ENCODE measurements around the gene C1GALT1.

DNA sequence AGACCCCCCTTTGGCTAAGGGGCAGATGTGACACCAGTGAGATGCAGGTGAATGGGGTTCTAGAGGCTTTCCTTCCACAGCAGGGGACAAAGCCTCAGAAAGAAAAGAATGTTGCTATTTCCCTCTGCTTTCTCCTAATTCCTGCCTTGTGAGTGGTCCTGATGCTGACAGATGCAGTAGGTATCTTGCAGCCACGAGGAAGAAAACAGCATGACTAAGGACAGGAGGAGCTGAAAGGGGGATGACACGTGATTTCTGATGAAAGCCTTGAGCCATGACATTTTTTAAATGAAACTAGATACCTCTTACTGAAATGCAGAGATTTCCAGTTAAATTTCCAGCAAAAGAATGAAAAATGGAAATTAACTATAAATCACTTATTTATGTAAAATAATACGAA, 92.4 kb downstream of the C1GALT1 start:
- TF ChIP-seq, protein P1, sequence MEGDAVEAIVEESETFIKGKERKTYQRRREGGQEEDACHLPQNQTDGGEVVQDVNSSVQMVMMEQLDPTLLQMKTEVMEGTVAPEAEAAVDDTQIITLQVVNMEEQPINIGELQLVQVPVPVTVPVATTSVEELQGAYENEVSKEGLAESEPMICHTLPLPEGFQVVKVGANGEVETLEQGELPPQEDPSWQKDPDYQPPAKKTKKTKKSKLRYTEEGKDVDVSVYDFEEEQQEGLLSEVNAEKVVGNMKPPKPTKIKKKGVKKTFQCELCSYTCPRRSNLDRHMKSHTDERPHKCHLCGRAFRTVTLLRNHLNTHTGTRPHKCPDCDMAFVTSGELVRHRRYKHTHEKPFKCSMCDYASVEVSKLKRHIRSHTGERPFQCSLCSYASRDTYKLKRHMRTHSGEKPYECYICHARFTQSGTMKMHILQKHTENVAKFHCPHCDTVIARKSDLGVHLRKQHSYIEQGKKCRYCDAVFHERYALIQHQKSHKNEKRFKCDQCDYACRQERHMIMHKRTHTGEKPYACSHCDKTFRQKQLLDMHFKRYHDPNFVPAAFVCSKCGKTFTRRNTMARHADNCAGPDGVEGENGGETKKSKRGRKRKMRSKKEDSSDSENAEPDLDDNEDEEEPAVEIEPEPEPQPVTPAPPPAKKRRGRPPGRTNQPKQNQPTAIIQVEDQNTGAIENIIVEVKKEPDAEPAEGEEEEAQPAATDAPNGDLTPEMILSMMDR (IDR thresholded peaks at IDR 0.05; ENCODE audit: insufficient read depth, low read length) = no peak
- TF ChIP-seq POLR2AphosphoS5 (IDR thresholded peaks at IDR 0.05; ENCODE audit: low read depth) = no peak
